NCI-H82 treated with DMSO at 0.1 percent for 48 hours (cell line): Measurements from ENCODE around the gene DLG2.

ENCODE experiments used
- DNase-seq: peaks from one replicate; lab custom pipeline; 2025; ENCODE audit not compliant: unreplicated experiment; lab: John Stamatoyannopoulos, UW

DLG2 gene

DNA sequence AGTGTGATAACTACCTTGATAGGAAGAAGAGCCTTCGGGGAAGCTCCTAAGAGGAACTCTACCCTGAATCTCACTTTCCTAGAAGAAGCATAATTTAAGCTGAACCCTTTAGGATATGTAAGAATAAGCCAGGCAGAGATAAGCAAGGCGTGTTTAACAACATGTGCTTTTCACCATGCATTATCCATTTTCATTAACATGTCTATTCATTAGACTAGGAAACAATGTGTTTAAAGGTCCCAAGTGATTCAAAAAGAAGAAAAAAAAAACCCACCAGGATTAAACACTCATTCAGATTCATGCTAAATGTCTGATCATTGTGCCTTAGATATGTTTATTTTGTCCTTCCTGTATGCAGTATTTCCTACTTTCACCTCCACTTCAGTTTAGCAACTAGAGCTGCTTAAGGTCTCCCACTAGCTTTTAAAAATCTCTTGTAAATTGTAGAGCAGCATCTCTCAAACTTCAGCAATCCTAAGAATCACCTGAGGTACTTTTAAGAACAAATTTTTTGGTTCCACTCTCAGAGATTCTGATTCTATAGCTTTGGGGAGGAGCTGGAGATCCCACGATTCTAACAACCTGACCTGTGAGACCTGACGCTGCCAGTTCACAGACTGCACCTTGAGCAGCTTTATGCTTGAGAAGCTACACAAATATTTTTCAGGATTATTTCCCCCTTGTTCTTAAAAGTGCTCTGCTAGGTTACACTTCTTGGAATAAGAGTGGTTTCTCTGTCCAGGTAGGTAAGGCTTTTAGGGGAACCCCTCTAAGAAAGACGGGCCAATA, 1385.6 kb downstream of the DLG2 start:
- no peak for DNase-seq

GRCh38 chr11:84240847-84241246, 1386.3 kb downstream of the DLG2 start:
- DNase-seq, result no peak

- DNase-seq, result no peak
Observed at GRCh38 chr11:84236436-84236835, 1390.7 kb downstream of the DLG2 start.

DNA sequence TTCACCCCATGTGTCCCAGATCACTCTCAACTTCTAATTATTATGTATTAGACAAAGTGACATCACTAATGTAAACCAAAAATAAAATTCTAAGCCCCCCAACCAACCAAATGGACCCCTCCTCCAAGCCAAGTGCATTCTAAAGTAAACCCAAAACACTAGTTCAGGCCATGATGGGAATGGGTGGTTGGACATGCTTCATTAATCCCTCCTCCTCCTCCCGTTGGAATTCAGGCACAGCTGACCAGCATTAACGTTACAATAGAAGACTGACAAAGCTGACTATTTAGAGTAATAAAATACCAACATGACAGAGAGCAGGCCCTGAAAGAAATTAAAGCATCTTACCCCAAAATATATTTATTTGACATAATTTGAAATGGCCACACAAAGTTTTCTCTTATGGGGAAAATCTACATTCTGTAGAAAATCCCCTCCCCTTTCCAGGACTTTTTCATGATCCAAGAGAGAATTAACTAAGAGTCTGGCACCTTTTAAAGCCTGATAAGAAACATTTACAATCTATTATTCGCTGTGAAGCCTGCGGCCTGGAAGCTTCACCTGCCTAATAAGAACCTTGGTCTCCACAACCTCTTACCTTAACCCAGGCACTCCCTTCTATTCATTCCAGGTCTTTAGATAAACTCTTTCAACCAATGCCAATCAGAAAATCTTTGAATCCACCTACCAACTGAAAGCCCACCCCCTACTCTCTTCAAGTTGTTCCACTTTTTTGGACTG, 1392.5 kb downstream of the DLG2 start:
- DNase-seq, result no peak

- no peak for DNase-seq
Observed at GRCh38 chr11:84234011-84234410, 1393.1 kb downstream of the DLG2 start.

- no peak for DNase-seq
Observed at GRCh38 chr11:84232511-84232910, 1394.6 kb downstream of the DLG2 start.

DNA sequence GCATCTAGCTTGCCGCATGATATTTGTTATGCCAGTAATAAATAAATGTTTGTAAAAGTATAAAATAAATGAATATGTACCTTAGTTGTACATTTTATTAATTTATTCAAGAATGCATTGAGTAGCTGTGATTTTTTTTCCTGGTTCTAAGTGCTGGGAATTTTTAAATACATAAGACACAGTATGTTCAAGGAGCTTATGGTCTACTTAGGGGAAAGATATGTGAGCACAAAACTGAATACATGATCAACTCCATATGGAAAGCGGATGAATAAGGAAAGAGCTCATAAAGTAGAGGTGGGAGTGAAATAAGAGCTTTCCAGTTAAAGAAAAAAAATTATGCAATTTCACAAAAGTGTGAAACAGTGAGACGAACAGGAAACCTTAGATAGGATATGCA, 1396.7 kb downstream of the DLG2 start:
- no peak for DNase-seq

GRCh38 chr11:84227970-84228665, 1399.0 kb downstream of the DLG2 start:
- DNase-seq, result no peak

GRCh38 chr11:84224042-84224441, 1403.1 kb downstream of the DLG2 start:
- DNase-seq, result no peak

DNA sequence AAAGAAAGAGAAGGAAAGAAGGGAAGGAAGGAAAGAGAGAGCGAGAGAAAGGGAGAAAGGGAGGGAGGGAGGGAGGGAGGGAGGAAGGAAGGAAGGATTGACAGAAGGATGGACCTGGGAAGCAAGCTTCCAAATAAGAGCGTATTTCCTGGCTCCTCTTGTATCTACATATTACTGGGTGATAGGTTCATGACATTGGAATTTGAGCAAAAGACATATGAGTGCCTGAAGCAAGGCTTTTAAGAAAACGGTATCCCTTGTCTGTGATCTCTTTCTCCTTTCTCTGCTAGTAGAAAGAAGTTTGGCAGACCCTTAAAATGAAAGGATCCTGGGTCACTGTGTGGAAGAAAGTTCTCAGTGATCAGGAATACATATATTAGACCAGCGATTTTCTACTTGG, 1408.8 kb downstream of the DLG2 start:
- DNase-seq, result no peak

- no peak for DNase-seq
Observed at GRCh38 chr11:84215672-84216071, 1411.5 kb downstream of the DLG2 start.

DNA sequence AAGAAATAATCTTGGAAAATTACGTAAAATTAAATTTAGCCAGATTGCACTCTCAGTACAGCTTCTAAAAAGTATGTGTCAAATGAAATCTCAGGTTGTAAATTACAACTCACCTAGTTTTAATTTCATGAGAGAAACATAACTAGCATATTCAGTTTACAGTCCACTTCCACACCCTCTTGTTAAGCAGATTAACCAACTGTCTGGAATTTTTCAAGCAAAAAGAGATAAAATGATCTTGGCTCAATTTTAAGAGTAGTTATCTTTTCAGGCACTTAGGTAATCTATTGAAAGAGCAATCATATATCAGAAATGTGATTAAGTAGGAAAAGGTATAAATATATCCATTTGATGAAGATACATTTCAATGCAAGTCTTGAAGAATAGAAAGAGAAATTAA, 1412.6 kb downstream of the DLG2 start:
- no peak for DNase-seq

GRCh38 chr11:84212468-84213390, 1414.4 kb downstream of the DLG2 start:
- no peak for DNase-seq

DNA sequence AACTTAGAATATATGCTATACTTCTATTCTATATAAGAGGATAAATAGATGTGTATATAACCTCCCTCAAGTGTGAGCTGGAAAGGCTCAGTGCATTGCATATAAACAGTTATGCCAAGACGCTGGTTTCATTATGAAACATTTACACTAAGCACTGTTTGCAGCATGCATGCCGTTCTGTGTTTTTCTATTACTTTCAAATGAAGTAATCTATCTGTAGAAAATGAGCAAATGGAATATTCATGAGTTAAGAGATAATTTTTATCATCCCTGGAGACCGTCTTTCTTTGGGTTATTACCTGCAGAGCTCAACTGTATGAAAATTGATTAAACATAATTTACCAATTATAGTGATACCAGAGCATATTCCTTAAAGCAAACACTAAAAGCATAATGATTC, 1415.2 kb downstream of the DLG2 start:
- DNase-seq, result no peak

DNA sequence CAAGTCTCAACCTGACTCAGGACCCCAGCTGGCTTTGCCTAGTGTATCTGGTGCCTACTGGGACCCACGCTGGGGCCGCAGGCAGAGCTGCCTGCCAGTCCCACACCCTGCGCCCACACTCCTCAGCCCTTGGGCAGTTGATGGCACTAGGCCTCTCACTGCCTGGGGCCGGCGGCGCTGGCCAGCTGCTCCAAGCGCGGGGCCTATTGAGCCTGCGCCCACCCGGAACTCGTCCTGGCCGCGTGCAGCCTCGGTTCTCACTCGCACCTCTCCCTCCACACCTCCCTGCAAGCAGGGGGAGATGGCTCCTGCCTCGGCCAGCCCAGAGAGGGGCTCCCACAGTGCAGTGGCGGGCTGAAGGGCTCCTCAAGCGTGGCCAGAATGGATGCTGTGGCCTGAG, 1432.4 kb downstream of the DLG2 start:
- DNase-seq, result no peak

GRCh38 chr11:84193706-84194105, 1433.4 kb downstream of the DLG2 start:
- no peak for DNase-seq

DNA sequence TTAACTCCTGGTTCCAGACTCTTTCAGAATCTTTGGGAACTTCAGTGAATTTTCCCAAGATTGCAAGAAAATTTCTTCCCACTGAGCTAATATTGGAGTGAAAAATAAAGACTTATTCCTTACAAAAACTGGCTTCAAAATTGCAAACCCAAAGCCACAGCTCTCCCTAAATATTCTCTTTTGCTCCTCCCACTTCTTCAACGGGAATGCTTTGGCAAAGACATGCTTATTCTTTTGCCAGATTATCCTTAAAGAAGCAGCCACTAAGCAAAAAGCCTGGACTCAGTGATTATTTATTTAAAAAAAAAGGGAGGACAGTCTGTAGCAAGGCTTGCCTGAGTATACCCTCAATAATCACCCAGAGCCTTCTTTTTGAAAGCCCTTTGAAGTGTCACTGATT, 1438.6 kb downstream of the DLG2 start:
- DNase-seq, result no peak

DNA sequence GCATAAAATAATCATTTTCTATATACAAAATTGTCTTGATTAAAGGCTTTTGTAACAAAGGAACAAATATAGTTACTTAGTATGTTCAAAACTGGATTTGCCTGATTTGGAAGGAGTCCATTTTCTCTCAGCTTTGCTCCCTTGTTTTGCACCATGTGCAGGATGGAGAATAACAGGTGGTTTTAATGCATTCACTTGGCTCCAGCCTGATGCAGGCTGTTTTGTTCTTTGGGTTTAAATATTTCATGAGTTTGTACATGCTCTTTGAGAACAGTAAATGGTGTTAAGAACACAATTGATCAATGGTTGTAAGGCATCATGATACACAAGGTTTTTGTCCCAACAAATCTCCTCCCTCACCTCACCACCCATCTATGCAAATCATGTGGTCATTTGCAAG, 1454.1 kb downstream of the DLG2 start:
- DNase-seq, result no peak

- DNase-seq, result no peak
Observed at GRCh38 chr11:84165139-84165538, 1462.0 kb downstream of the DLG2 start.

DNA sequence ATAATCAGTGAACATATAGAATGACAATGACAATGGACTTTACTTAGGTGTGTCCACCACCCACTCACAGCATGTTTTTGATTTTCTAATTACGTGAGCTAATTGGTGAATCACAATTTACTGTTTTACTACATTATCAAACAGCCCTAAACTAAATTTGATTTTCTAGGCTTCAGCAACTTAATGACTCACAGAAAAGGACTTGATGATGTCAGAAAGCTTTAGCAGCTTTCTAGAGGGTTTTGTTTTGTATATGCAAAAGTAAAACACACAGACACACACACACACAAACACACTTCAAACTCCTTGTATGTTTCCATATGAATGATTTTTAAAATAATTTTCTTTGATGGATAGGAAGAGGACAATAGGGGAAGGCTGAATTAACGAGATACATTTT, 1462.4 kb downstream of the DLG2 start:
- no peak for DNase-seq

GRCh38 chr11:84163116-84163515, 1464.0 kb downstream of the DLG2 start:
- DNase-seq, result no peak
